HFF-Myc (cell line): Measurements from ENCODE around the gene MCTP1.

Experiments
- DNase-seq: peaks from one replicate; pipeline ENCODE4 v3.0.0-alpha.2; 2011; ENCODE audit warnings: low read depth; ENCODE audit errors: extremely low read depth
- H3K4me3 ChIP-seq: replicated peaks from 2 replicates; pipeline ENCODE4 v1.5.1; 2011; ENCODE audit warnings: low read depth, mild to moderate bottlenecking, control low read depth, low read length
- TF ChIP-seq, protein P1 (sequence below): IDR thresholded peaks from 2 replicates; pipeline ENCODE4 v1.5.1; 2012; ENCODE audit warnings: mild to moderate bottlenecking, low read depth, low read length, control low read depth; ENCODE audit errors: missing control alignments

The MCTP1 gene

GRCh38 chr5:95080030-95080429 is 204.9 kb downstream of the MCTP1 start:
- H3K4me3 ChIP-seq = no peak overlapping the region
- TF ChIP-seq, protein P1, sequence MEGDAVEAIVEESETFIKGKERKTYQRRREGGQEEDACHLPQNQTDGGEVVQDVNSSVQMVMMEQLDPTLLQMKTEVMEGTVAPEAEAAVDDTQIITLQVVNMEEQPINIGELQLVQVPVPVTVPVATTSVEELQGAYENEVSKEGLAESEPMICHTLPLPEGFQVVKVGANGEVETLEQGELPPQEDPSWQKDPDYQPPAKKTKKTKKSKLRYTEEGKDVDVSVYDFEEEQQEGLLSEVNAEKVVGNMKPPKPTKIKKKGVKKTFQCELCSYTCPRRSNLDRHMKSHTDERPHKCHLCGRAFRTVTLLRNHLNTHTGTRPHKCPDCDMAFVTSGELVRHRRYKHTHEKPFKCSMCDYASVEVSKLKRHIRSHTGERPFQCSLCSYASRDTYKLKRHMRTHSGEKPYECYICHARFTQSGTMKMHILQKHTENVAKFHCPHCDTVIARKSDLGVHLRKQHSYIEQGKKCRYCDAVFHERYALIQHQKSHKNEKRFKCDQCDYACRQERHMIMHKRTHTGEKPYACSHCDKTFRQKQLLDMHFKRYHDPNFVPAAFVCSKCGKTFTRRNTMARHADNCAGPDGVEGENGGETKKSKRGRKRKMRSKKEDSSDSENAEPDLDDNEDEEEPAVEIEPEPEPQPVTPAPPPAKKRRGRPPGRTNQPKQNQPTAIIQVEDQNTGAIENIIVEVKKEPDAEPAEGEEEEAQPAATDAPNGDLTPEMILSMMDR = no peak
- no peak for DNase-seq

- H3K4me3 ChIP-seq = no peak overlapping the region
- no peak for DNase-seq
- TF ChIP-seq, protein P1 = no peak
Measured at GRCh38 chr5:95078868-95079267, 206.0 kb downstream of the MCTP1 start.

- DNase-seq = no peak
- TF ChIP-seq, protein P1 = no peak
- no peak overlapping the region for H3K4me3 ChIP-seq
Measured at GRCh38 chr5:95076395-95077185, 208.3 kb downstream of the MCTP1 start.

GRCh38 chr5:95075111-95075510 is 209.8 kb downstream of the MCTP1 start:
- TF ChIP-seq, protein P1 = no peak
- DNase-seq = no peak

DNA sequence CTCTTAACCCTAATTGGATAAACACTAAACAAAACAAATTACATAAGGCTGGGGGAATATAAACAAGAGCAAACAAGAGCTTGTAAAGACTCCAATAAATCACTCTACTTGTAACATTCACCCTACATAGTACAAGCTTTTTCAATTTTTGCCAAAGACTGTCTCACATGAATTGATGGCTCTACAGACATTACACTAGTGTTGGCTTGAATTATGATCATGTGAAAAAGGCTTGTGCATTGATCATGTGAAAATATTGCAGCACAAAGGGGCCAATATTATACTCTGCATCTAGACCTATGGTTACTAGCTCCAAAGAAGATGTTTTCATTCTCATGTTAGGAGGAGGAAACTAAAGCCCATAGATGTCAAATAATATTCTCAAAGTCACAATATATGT is 212.6 kb downstream of the MCTP1 start:
- no peak overlapping the region for H3K4me3 ChIP-seq
- no peak for DNase-seq
- TF ChIP-seq, protein P1 = no peak

More at GRCh38 chr5:95075111-95075510, 209.8 kb downstream of the MCTP1 start:
- no peak overlapping the region for H3K4me3 ChIP-seq

DNA sequence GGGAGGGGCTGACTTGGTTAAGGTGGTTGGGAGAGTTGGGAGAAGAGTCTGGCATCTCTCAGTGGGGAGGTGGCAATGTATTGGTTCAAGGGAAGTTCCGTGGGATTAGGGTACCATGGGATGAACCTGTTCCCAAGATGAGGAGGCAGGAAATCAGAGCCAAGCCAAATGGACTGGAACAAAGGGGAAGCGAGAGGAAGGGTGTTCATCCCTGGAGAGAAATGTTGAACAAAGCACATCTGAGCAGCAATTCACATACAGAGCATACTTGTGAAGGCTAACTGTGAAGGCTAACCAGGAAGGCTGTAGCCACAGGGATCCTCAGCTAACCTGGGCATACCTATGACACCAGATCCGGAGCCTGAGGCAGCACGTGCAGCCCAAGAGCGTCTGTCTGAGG is 214.0 kb downstream of the MCTP1 start:
- no peak overlapping the region for H3K4me3 ChIP-seq
- TF ChIP-seq, protein P1 = no peak
- DNase-seq = no peak
